Activated naive CD4-positive, alpha-beta T cell treated with anti-CD3 and anti-CD28 coated beads, Interleukin-2, amount 50 U/mL, for 24 hours (primary cell): ENCODE measurements around the gene RTCA.
"Not testable (repeated sequence)": the region's sequence is repeated elsewhere in the genome, so short reads cannot be mapped to it uniquely, and the experiment has no call there.

Source experiments
- H3K27ac Mint-ChIP-seq: one replicate; pipeline ENCODE4 v1.8.0; 2021; ENCODE audit warnings: mild to moderate bottlenecking, mixed read lengths
- H3K27me3 Mint-ChIP-seq: one replicate; pipeline ENCODE4 v1.8.0; 2021; ENCODE audit warnings: mixed read lengths
- H3K36me3 Mint-ChIP-seq: one replicate; pipeline ENCODE4 v1.8.0; 2021; ENCODE audit warnings: mixed read lengths
- H3K4me1 Mint-ChIP-seq: one replicate; pipeline ENCODE4 v1.8.0; 2021; ENCODE audit warnings: mixed read lengths
- H3K4me3 Mint-ChIP-seq: one replicate; pipeline ENCODE4 v1.8.0; 2021; ENCODE audit warnings: mild to moderate bottlenecking, mixed read lengths
- H3K9me3 Mint-ChIP-seq: one replicate; pipeline ENCODE4 v1.8.0; 2021; ENCODE audit warnings: mixed read lengths

RTCA gene

DNA sequence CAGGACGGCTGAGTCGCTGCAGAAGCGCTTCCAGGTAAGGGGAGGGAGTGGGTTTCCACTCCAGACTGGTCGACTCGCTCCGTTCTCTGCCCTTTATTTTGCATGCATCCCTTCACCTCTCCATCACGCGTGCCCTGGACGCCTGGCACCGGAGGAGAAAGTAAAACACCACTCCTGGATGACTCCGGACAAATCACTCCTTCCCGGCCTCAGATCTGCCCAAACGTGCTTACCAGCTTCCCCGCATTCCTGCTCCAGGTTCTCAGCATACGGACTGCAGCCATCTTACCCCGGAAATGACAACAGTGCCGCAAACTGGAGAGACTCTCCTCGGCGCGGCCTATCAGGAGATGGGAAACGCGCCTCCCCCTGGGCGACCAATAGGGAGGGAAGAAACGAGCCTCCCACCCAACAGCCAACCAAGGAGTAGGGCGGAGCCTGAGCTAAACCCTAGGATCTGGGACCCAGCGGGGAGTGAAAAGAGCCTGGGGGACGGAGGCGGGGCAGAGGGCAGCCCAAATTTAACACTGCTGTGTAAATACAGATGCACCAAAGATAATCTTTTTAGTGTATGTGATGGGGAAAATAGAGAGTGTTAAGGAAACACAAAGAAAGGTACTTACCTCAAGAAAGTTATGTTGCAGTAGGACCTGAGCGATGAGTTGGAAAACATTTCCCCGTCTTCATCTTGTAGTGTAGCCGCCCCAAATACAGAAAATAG, 16.3 kb upstream of the RTCA start, which contains the start of gene DBT:
Gene DBT, minus strand, starts transcription at position 298 of the 721 bp plus-strand sequence. Its CDS starts 14 bp downstream, at position 284.
- H3K36me3 Mint-ChIP-seq = no peaks in the 10 kb centered on the region
- H3K27me3 Mint-ChIP-seq = no peaks in the 10 kb centered on the region
- peaks cover 22% of the 10 kb centered on the region for H3K4me1 Mint-ChIP-seq
- H3K9me3 Mint-ChIP-seq = no peaks in the 10 kb centered on the region
- peak within 1 kb of the TSS; percentile 78 for H3K27ac Mint-ChIP-seq
- no peak within 1 kb of the TSS for H3K4me3 Mint-ChIP-seq

DNA sequence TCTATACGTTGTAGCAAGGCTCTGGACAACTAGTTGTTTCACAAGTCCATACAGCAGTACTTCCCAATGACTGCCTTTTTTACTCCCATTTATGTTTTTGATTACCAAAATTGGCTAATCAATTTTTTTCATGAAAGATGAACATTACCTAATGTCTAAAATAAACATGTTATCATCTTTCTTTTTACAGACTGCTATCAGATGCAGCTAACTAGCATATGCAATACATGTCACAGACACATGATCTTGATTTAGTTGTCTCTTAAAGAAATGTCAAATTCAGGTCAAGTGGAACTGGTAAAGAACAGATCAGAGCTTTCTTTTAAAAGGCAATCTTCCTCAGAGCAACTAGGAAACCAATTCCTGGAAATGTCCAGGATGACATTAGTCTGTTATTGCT, 15.8 kb upstream of the RTCA start:
- H3K27me3 Mint-ChIP-seq = no peaks in the 10 kb centered on the region
- peak overlapping the region; percentile 78 for H3K27ac Mint-ChIP-seq
- H3K9me3 Mint-ChIP-seq = no peaks in the 10 kb centered on the region
- no peaks in the 10 kb centered on the region for H3K36me3 Mint-ChIP-seq
- H3K4me1 Mint-ChIP-seq = peaks cover 20% of the 10 kb centered on the region
- no peak overlapping the region for H3K4me3 Mint-ChIP-seq

DNA sequence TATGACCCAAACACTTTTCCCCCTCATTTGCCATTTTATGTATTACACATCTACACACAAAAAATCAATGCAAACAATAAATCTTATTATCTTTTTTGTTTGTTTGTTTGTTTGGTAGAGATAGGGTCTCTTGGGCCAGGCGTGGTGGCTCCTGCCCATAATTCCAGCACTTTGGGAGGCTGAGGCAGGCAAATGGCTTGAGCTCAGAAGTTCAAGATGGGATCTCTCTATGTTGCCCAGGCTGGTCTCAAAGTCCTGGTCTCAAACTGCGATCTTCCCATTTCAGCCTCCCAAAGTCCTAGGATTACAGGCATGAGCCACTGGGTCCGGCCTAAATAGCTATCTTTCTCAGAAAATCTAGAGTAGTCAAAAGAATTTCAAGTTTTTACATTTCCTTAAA, 15.2 kb upstream of the RTCA start:
- Mint-ChIP-seq H3K4me1 (peaks cover 15% of the 10 kb centered on the region), H3K4me3 (no peak overlapping the region), H3K27ac (no peak overlapping the region), H3K9me3 (no peaks in the 10 kb centered on the region), H3K27me3 (no peaks in the 10 kb centered on the region), H3K36me3 (no peaks in the 10 kb centered on the region)

GRCh38 chr1:100252901-100253300, 13.1 kb upstream of the RTCA start:
- Mint-ChIP-seq H3K4me3 (no peak overlapping the region), H3K9me3 (no peaks in the 10 kb centered on the region), H3K27me3 (no peaks in the 10 kb centered on the region), H3K36me3 (no peaks in the 10 kb centered on the region), H3K27ac (no peak overlapping the region), H3K4me1 (peaks cover 4% of the 10 kb centered on the region)

- H3K4me1 Mint-ChIP-seq = peaks cover 4% of the 10 kb centered on the region
- H3K4me3 Mint-ChIP-seq = no peak overlapping the region
- no peaks in the 10 kb centered on the region for H3K9me3 Mint-ChIP-seq
- H3K27ac Mint-ChIP-seq = no peak overlapping the region
- no peaks in the 10 kb centered on the region for H3K36me3 Mint-ChIP-seq
- no peaks in the 10 kb centered on the region for H3K27me3 Mint-ChIP-seq
Measured at GRCh38 chr1:100253552-100253951, 12.5 kb upstream of the RTCA start.

GRCh38 chr1:100256273-100256672, 9.7 kb upstream of the RTCA start:
- not testable (repeated sequence) for H3K9me3 Mint-ChIP-seq, H3K4me3 Mint-ChIP-seq, H3K27ac Mint-ChIP-seq, H3K27me3 Mint-ChIP-seq, H3K36me3 Mint-ChIP-seq, H3K4me1 Mint-ChIP-seq

GRCh38 chr1:100258427-100258826, 7.6 kb upstream of the RTCA start:
- not testable (repeated sequence) for H3K27me3 Mint-ChIP-seq, H3K4me3 Mint-ChIP-seq, H3K27ac Mint-ChIP-seq, H3K4me1 Mint-ChIP-seq, H3K9me3 Mint-ChIP-seq, H3K36me3 Mint-ChIP-seq

DNA sequence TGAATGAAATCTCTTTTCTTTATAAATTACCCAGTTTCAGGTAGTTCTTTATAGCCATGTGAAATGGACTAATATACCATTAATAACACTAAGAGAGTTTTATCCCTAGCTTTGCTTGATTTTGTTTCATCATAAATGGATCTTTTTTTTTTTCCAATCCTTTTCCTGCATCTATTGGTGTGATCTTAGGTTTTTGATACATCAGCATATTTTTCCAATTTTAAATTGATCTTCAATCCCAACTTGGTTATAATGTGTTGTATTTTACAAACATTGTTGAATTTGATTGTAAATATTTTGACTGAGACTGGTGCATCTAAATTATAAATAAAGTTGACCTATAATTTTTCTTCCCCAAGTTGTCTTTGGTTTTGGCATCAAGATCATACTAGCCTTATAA, 4.3 kb upstream of the RTCA start:
- no peaks in the 10 kb centered on the region for H3K9me3 Mint-ChIP-seq
- H3K36me3 Mint-ChIP-seq = peaks cover 5% of the 10 kb centered on the region
- H3K27ac Mint-ChIP-seq = no peak overlapping the region
- peaks cover 15% of the 10 kb centered on the region for H3K4me1 Mint-ChIP-seq
- no peak overlapping the region for H3K4me3 Mint-ChIP-seq
- no peaks in the 10 kb centered on the region for H3K27me3 Mint-ChIP-seq

- H3K27ac Mint-ChIP-seq, H3K9me3 Mint-ChIP-seq, H3K27me3 Mint-ChIP-seq, H3K4me3 Mint-ChIP-seq: not testable (repeated sequence)
- Mint-ChIP-seq H3K4me1 (peaks cover 34% of the 10 kb centered on the region), H3K36me3 (peaks cover 14% of the 10 kb centered on the region)
Measured at GRCh38 chr1:100264081-100264480, 1.9 kb upstream of the RTCA start.

- Mint-ChIP-seq H3K27ac (peak overlapping the region; percentile 99), H3K36me3 (peaks cover 18% of the 10 kb centered on the region), H3K27me3 (no peaks in the 10 kb centered on the region), H3K4me1 (peaks cover 44% of the 10 kb centered on the region), H3K4me3 (peak overlapping the region; percentile 99), H3K9me3 (no peaks in the 10 kb centered on the region)
Measured at GRCh38 chr1:100265562-100265930, 470 bp upstream of the RTCA start.

GRCh38 chr1:100266741-100267140, 725 bp downstream of the RTCA start:
- peak overlapping the region; percentile 99 for H3K27ac Mint-ChIP-seq
- peaks cover 55% of the 10 kb centered on the region for H3K4me1 Mint-ChIP-seq
- H3K4me3 Mint-ChIP-seq = peak overlapping the region; percentile 99
- no peaks in the 10 kb centered on the region for H3K27me3 Mint-ChIP-seq
- H3K36me3 Mint-ChIP-seq = peaks cover 19% of the 10 kb centered on the region
- H3K9me3 Mint-ChIP-seq = no peaks in the 10 kb centered on the region

- Mint-ChIP-seq H3K27me3 (no peaks in the 10 kb centered on the region), H3K4me1 (peaks cover 59% of the 10 kb centered on the region), H3K9me3 (no peaks in the 10 kb centered on the region), H3K36me3 (peaks cover 20% of the 10 kb centered on the region), H3K4me3 (peak overlapping the region; percentile 99), H3K27ac (no peak overlapping the region)
Measured at GRCh38 chr1:100267284-100267683, 1.3 kb downstream of the RTCA start.

DNA sequence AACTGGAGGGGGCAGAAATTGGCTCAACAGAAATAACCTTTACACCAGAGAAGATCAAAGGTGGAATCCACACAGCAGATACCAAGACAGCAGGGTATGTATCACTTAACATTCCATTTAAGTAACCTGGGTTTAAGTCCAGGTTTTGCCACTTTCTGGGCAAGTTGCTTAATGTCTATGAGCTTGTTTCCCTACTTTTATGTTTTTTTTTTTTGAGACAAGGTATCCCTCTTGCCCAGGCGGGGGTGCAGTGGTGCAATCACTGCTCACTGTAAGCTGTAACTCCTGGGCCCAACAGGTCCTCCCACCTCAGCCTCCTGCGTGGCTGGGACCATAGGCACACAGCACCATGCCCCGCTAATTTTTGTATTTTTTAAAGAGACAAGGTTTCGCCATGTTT, 2.2 kb downstream of the RTCA start:
- no peaks in the 10 kb centered on the region for H3K27me3 Mint-ChIP-seq
- H3K9me3 Mint-ChIP-seq = no peaks in the 10 kb centered on the region
- peaks cover 60% of the 10 kb centered on the region for H3K4me1 Mint-ChIP-seq
- peak overlapping the region; percentile 99 for H3K4me3 Mint-ChIP-seq
- H3K36me3 Mint-ChIP-seq = peaks cover 19% of the 10 kb centered on the region
- H3K27ac Mint-ChIP-seq = no peak overlapping the region

GRCh38 chr1:100277866-100278265, 11.8 kb downstream of the RTCA start:
- Mint-ChIP-seq H3K27ac (no peak overlapping the region), H3K4me1 (peaks cover 48% of the 10 kb centered on the region), H3K27me3 (no peaks in the 10 kb centered on the region), H3K36me3 (peaks cover 34% of the 10 kb centered on the region), H3K9me3 (no peaks in the 10 kb centered on the region), H3K4me3 (no peak overlapping the region)

DNA sequence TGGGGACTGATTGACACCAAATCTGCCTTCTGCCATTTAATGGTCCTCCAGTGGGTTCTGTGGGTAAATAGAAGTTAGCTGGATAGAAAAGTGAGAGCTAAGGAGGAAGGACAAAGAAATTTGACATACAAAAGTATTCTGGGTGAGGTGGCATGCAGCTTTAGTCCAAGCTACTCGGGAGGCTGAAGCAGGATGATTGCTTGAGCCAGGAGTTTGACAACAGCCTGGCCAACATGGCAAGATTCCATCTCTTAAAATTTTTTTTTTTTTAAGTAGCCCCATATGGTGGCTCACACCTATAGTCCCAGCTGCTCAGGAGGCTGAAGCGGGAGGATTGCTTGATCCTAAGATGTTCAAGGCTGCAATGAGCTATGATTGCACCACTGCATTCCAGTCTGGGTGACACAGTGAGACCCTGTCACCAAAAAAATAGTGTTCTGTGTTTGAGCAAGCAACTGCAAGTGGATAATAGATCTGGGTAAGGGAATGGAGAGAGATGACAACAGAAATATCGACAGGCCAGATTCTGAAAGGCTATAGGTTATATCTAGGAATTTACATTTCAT, 13.4 kb downstream of the RTCA start:
- H3K4me3 Mint-ChIP-seq = no peak overlapping the region
- no peaks in the 10 kb centered on the region for H3K27me3 Mint-ChIP-seq
- peak overlapping the region; percentile 57 for H3K27ac Mint-ChIP-seq
- H3K36me3 Mint-ChIP-seq = peaks cover 29% of the 10 kb centered on the region
- peaks cover 39% of the 10 kb centered on the region for H3K4me1 Mint-ChIP-seq
- no peaks in the 10 kb centered on the region for H3K9me3 Mint-ChIP-seq

- no peaks in the 10 kb centered on the region for H3K27me3 Mint-ChIP-seq
- H3K36me3 Mint-ChIP-seq = peaks cover 27% of the 10 kb centered on the region
- H3K27ac Mint-ChIP-seq = peak overlapping the region; percentile 57
- H3K9me3 Mint-ChIP-seq = no peaks in the 10 kb centered on the region
- no peak overlapping the region for H3K4me3 Mint-ChIP-seq
- H3K4me1 Mint-ChIP-seq = peaks cover 39% of the 10 kb centered on the region
Measured at GRCh38 chr1:100279954-100280682, 14.1 kb downstream of the RTCA start.
